Body of pancreas (tissue), 4 donors: ENCODE measurements around the gene FRRS1.

Source experiments
- POLR2A ChIP-seq, 3 donors: fragments of 450-650 bp; IDR thresholded peaks; one replicate each; pipeline ENCODE4 v1.6.1; 2016; ENCODE audit warnings: antibody characterized with exemption in 3 of 3, mild to moderate bottlenecking in 2 of 3
- TF ChIP-seq, protein P1 (sequence below), 7 experiments: fragments of 450-650 bp in 4 of 7; fragments of 200-600 bp in 3 of 7; sonication (generic) in 3 of 7; IDR thresholded peaks; one replicate each; pipeline ENCODE4 v1.5.1; 2016 to 2019; ENCODE audit warnings: antibody characterized with exemption in 7 of 7

DNA sequence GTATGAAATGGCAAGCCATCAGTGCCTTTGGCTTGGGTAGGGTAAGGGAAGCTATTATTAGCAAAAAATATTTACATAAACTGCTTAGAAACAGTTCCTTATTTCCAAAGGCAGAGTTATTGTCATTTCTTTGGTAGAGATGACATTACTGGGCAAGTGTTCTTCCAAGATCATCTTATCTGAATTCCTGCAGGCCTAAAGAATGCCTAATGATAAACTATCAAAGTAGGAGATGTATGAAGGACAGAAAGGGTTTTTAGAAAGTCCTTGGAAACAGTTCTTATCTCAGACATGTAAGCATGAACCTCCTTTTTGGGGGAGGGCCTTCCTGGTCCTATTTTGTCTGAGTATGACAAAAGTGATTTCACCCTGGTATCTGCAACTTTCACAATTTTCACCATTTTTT lies 5.1 kb upstream of the FRRS1 start:
- TF ChIP-seq, protein P1, sequence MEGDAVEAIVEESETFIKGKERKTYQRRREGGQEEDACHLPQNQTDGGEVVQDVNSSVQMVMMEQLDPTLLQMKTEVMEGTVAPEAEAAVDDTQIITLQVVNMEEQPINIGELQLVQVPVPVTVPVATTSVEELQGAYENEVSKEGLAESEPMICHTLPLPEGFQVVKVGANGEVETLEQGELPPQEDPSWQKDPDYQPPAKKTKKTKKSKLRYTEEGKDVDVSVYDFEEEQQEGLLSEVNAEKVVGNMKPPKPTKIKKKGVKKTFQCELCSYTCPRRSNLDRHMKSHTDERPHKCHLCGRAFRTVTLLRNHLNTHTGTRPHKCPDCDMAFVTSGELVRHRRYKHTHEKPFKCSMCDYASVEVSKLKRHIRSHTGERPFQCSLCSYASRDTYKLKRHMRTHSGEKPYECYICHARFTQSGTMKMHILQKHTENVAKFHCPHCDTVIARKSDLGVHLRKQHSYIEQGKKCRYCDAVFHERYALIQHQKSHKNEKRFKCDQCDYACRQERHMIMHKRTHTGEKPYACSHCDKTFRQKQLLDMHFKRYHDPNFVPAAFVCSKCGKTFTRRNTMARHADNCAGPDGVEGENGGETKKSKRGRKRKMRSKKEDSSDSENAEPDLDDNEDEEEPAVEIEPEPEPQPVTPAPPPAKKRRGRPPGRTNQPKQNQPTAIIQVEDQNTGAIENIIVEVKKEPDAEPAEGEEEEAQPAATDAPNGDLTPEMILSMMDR (IDR thresholded peaks at IDR 0.05), result no peak
- no peak for TF ChIP-seq POLR2A (IDR thresholded peaks at IDR 0.05)
